H1 (cell line): Measurements from ENCODE around the gene ZIC5. TPM values are rescaled to one million over a fixed set of nuclear protein-coding genes. Genes with fewer than 3 reads are reported as not detected.

ENCODE experiments used
- CTCF ChIA-PET: fragments of 300-600 bp; sonication (Branson Sonifier 250); formaldehyde crosslinking; loops from one replicate; lab custom pipeline; 2021; ENCODE audit not compliant: partially characterized antibody; lab: Charles Lee
- POLR2A ChIA-PET: fragments of 300-600 bp; sonication (Branson Sonifier 250); formaldehyde crosslinking; loops from one replicate; lab custom pipeline; 2021; ENCODE audit warnings: inconsistent platforms; ENCODE audit not compliant: partially characterized antibody; lab: Charles Lee
- DNase-seq, 2 experiments: peaks; one replicate each; pipeline versions ENCODE4 v3.0.0 to v3.0.0-alpha.2; 2010 to 2022; ENCODE audit warnings: low spot score in 2 of 2, low read depth in 1 of 2, mixed read lengths in 1 of 2
- FAIRE-seq: peaks from 2 replicates; lab custom pipeline; 2011; peaks lifted over from hg19 to GRCh38; lab: Jason Lieb, UNC
- H2AFZ ChIP-seq: 2 replicates; pipeline ENCODE4 v1.8.1; 2012; ENCODE audit warnings: low read length, inconsistent platforms
- H2AK5ac ChIP-seq: 2 replicates; pipeline ENCODE4 v1.6.1; 2013; ENCODE audit warnings: low read depth, low read length
- H2BK120ac ChIP-seq: replicated peaks from 2 replicates; pipeline ENCODE3; 2013; ENCODE audit warnings: low read depth, low read length, inconsistent platforms
- H2BK12ac ChIP-seq: 2 replicates; pipeline ENCODE4 v1.6.1; 2013; ENCODE audit warnings: low read depth, low read length
- H2BK15ac ChIP-seq: 2 replicates; pipeline ENCODE4 v1.6.1; 2013; ENCODE audit warnings: low read length
- H2BK20ac ChIP-seq: 2 replicates; pipeline ENCODE4 v1.6.1; 2013; ENCODE audit warnings: low read length
- H2BK5ac ChIP-seq: 2 replicates; pipeline ENCODE4 v1.6.1; 2013; ENCODE audit warnings: low read depth, low read length
- H3K14ac ChIP-seq: 2 replicates; pipeline ENCODE4 v1.6.1; 2013; ENCODE audit warnings: inconsistent platforms; ENCODE audit not compliant: insufficient read length
- H3K18ac ChIP-seq: 2 replicates; pipeline ENCODE4 v1.6.1; 2013; ENCODE audit warnings: low read length; ENCODE audit errors: extremely low read depth
- H3K23ac ChIP-seq: 2 replicates; pipeline ENCODE4 v1.6.1; 2013; ENCODE audit warnings: inconsistent platforms; ENCODE audit not compliant: insufficient read length
- H3K23me2 ChIP-seq: 2 replicates; pipeline ENCODE4 v1.6.1; 2013; ENCODE audit warnings: low read depth, low read length
- H3K27ac ChIP-seq: 2 replicates; pipeline ENCODE4 v1.6.1; 2011; ENCODE audit warnings: low read depth, low read length, inconsistent platforms
- H3K27me3 ChIP-seq, 4 experiments: replicated peaks in 1 of 4; 1 replicate in 1 of 4; 2 replicates in 3 of 4; pipeline versions ENCODE4 v1.6.1 to v1.8.1; 2011 to 2013; ENCODE audit warnings: low read length in 3 of 4, mild to moderate bottlenecking in 3 of 4, inconsistent platforms in 2 of 4, mixed read lengths in 2 of 4, moderate library complexity in 1 of 4; ENCODE audit not compliant: control insufficient read depth in 3 of 4, insufficient read depth in 3 of 4; ENCODE audit errors: extremely low read depth in 1 of 4
- H3K36me3 ChIP-seq, 4 experiments: 2 replicates each; pipeline versions ENCODE4 v1.6.1 to v1.8.1; 2011 to 2013; ENCODE audit warnings: mild to moderate bottlenecking in 4 of 4, low read length in 3 of 4, moderate library complexity in 2 of 4, control low read depth in 1 of 4, inconsistent platforms in 1 of 4; ENCODE audit not compliant: insufficient read depth in 4 of 4, control insufficient read depth in 2 of 4
- H3K4ac ChIP-seq: replicated peaks from 2 replicates; pipeline ENCODE3; 2013; ENCODE audit warnings: low read length, low read depth, mixed read lengths, inconsistent platforms; ENCODE audit not compliant: insufficient read length
- H3K4me1 ChIP-seq, 4 experiments: replicated peaks in 1 of 4; 1 replicate in 1 of 4; 2 replicates in 3 of 4; pipeline versions ENCODE4 v1.6.1 to v1.8.1; 2011 to 2013; ENCODE audit warnings: low read length in 3 of 4, inconsistent platforms in 2 of 4, mixed read lengths in 1 of 4; ENCODE audit not compliant: insufficient read depth in 4 of 4, control insufficient read depth in 3 of 4
- H3K4me2 ChIP-seq, 2 experiments: 2 replicates each; pipeline versions ENCODE4 v1.6.1 to v1.8.1; 2011 to 2013; ENCODE audit warnings: low read depth in 2 of 2, low read length in 2 of 2, control low read depth in 1 of 2, inconsistent platforms in 1 of 2, mild to moderate bottlenecking in 1 of 2; ENCODE audit not compliant: insufficient read depth in 1 of 2
- H3K4me3 ChIP-seq, 4 experiments: fragments of 200-600, 300-600 bp in 1 of 4; sonication (generic), shearing (Covaris generic), sonication (Bioruptor Twin) in 1 of 4; 2 replicates each; pipeline versions ENCODE4 v1.5.1 to v1.8.1; 2011 to 2016; ENCODE audit warnings: low read length in 4 of 4, low read depth in 3 of 4, control low read depth in 2 of 4, inconsistent platforms in 2 of 4, mild to moderate bottlenecking in 2 of 4, mixed read lengths in 1 of 4, moderate library complexity in 1 of 4; ENCODE audit not compliant: insufficient read depth in 2 of 4; ENCODE audit errors: extremely low read depth in 1 of 4
- H3K56ac ChIP-seq: replicated peaks from 2 replicates; pipeline ENCODE3; 2013; ENCODE audit warnings: low read depth, mild to moderate bottlenecking, mixed read lengths, low read length, inconsistent platforms; ENCODE audit not compliant: insufficient read length
- H3K79me1 ChIP-seq: 2 replicates; pipeline ENCODE4 v1.6.1; 2013; ENCODE audit warnings: low read depth, low read length, control low read depth
- H3K79me2 ChIP-seq, 2 experiments: 2 replicates each; pipeline versions ENCODE4 v1.6.1 to v1.8.1; 2012 to 2013; ENCODE audit warnings: low read length in 2 of 2, mild to moderate bottlenecking in 2 of 2, inconsistent platforms in 1 of 2; ENCODE audit not compliant: insufficient read depth in 2 of 2, control insufficient read depth in 1 of 2
- H3K9ac ChIP-seq, 4 experiments: replicated peaks in 1 of 4; 1 replicate in 1 of 4; 2 replicates in 3 of 4; pipeline versions ENCODE4 v1.6.1 to v1.8.1; 2011 to 2013; ENCODE audit warnings: low read depth in 3 of 4, low read length in 3 of 4, control low read depth in 2 of 4, mild to moderate bottlenecking in 2 of 4, moderate library complexity in 2 of 4, inconsistent platforms in 1 of 4; ENCODE audit errors: extremely low read depth in 1 of 4
- H3K9me3 ChIP-seq, 2 experiments: 2 replicates each; pipeline versions ENCODE4 v1.6.1 to v1.8.1; 2012 to 2013; ENCODE audit warnings: mild to moderate bottlenecking in 2 of 2, moderate library complexity in 2 of 2, control low read depth in 1 of 2, inconsistent platforms in 1 of 2, low read depth in 1 of 2, low read length in 1 of 2, mixed read lengths in 1 of 2; ENCODE audit not compliant: insufficient read depth in 2 of 2
- H4K20me1 ChIP-seq, 2 experiments: replicated peaks in 1 of 2; 2 replicates each; pipeline versions ENCODE3 to v1.8.1; 2011 to 2013; ENCODE audit warnings: inconsistent platforms in 2 of 2, low read length in 2 of 2, mild to moderate bottlenecking in 1 of 2; ENCODE audit not compliant: insufficient read depth in 2 of 2, control insufficient read depth in 1 of 2
- H4K5ac ChIP-seq: 2 replicates; pipeline ENCODE4 v1.6.1; 2013; ENCODE audit warnings: low read length, low read depth, mixed read lengths, inconsistent platforms; ENCODE audit not compliant: insufficient read length
- H4K8ac ChIP-seq: 2 replicates; pipeline ENCODE4 v1.8.0; 2013; ENCODE audit warnings: mild to moderate bottlenecking, moderate library complexity, low read length, inconsistent platforms; ENCODE audit not compliant: insufficient read depth; ENCODE audit errors: extremely low read depth
- H4K91ac ChIP-seq: replicated peaks from 2 replicates; pipeline ENCODE3; 2013; ENCODE audit warnings: low read length, mixed read lengths, inconsistent platforms; ENCODE audit not compliant: insufficient read length
- KDM5A ChIP-seq: fragments of 200-600 bp; IDR thresholded peaks from 2 replicates; pipeline ENCODE4 v1.7.1; 2012; ENCODE audit warnings: mild to moderate bottlenecking, low read length, inconsistent platforms, mixed read lengths
- POLR2AphosphoS5 ChIP-seq: IDR thresholded peaks from 2 replicates; pipeline ENCODE4 v1.6.1; 2011; ENCODE audit warnings: low read depth, low read length
- RAD21 ChIP-seq, 2 experiments: IDR thresholded peaks in 1 of 2; conservative IDR thresholded peaks in 1 of 2; 2 replicates each; pipeline ENCODE4 v1.6.1; 2011; ENCODE audit warnings: low read depth in 2 of 2, low read length in 2 of 2, improper control_type of control experiment in 1 of 2, inconsistent platforms in 1 of 2, mild to moderate bottlenecking in 1 of 2, moderate library complexity in 1 of 2
- RFX5 ChIP-seq: IDR thresholded peaks from 2 replicates; pipeline ENCODE4 v1.6.1; 2011; ENCODE audit warnings: low read depth, low read length, improper control_type of control experiment, borderline replicate concordance
- SRF ChIP-seq: IDR thresholded peaks from 2 replicates; pipeline ENCODE4 v1.6.1; 2011; ENCODE audit warnings: mild to moderate bottlenecking, low read depth, low read length, moderate library complexity
- TBP ChIP-seq: IDR thresholded peaks from 2 replicates; pipeline ENCODE4 v1.6.1; 2011; ENCODE audit warnings: low read depth, low read length, improper control_type of control experiment
- WGBS, 2 experiments: shearing (Covaris generic) in 1 of 2; methylation state at CpG; one replicate each; pipeline versions ENCODE4 v1.1.6 to v1.1.7; 2013 to 2015; ENCODE audit warnings: low lambda C conversion rate in 2 of 2, mixed read lengths in 2 of 2, inconsistent platforms in 1 of 2, low coverage in 1 of 2, missing lambda C conversion rate in 1 of 2; ENCODE audit not compliant: insufficient replicate concordance in 2 of 2, insufficient coverage in 1 of 2, insufficient read length in 1 of 2; ENCODE audit errors: extremely low coverage in 1 of 2, missing lambda C conversion rate in 1 of 2; 5-methylcytosine and 5-hydroxymethylcytosine counted together
- polyA plus RNA-seq, 7 experiments: library from polyadenylated mRNA; depleted of rRNA in 3 of 7; stranded (reverse) in 5 of 7; unstranded in 2 of 7; fragments of >200 nt in 5 of 7; fragments of 200-250 nt in 2 of 7; gene quantifications; 1 replicate in 5 of 7; 2 replicates in 1 of 7; 4 replicates in 1 of 7; pipeline versions ENCODE4 v1.2.1 to v1.2.3, GENCODE V29; 2011 to 2013; ENCODE audit warnings: missing spikeins in 2 of 7, mixed read lengths in 2 of 7
- total RNA-seq: library from RNA; stranded (reverse); fragmentation: NEBNext Ultra II Directional; extraction: Animal tissue kit (Norgen Biotek cat#: 25700); gene quantifications from 2 replicates; pipeline ENCODE4 v1.2.1, GENCODE V29; 2021

Gene ZIC5
- total and polyA plus RNA-seq, 2 of the 8 experiments (the other 6 are each of a cell fraction or from before 2014, with no cell fraction given): 14.2 to 52.7 TPM

- Histone ChIP-seq H3K18ac (0 out of 2 replicates have a peak overlapping the region, but pooled peaks have one; percentile 13), H4K8ac (no peak overlapping the region), H3K9me3 (no peaks in the 10 kb centered on the region), H3K79me2 (no peaks in the 10 kb centered on the region), H2BK120ac (peak overlapping the region; percentile 45), H2AFZ (no peak overlapping the region), H2AK5ac (no peak overlapping the region), H4K20me1 (no peaks in the 10 kb centered on the region), H3K4me3 (peak overlapping the region in 1 of 4 experiments; percentile 65; a peak in 1 of 8 replicates), H3K4me2 (peak overlapping the region in 1 of 2 experiments; percentile 77; a peak in 1 of 4 replicates), H3K4me1 (peaks cover 6 to 24% (median 13%) of the 10 kb centered on the region in 4 experiments), H4K91ac (no peak overlapping the region), H3K36me3 (no peaks in the 10 kb centered on the region), H2BK5ac (no peak overlapping the region), H3K4ac (peak overlapping the region; percentile 28), H2BK20ac (no peak overlapping the region), H3K23me2 (peaks cover 12% of the 10 kb centered on the region; the same call in 1 of the 2 replicates), H4K5ac (no peak overlapping the region), H3K56ac (no peak overlapping the region), H2BK15ac (no peak overlapping the region), H3K79me1 (no peaks in the 10 kb centered on the region), H3K27ac (no peak overlapping the region), H3K23ac (no peak overlapping the region), H3K9ac (no peak overlapping the region), H3K27me3 (peaks cover 4 to 37% (median 22%) of the 10 kb centered on the region in 4 experiments; a peak in 6 of 7 replicates), H3K14ac (no peak overlapping the region), H2BK12ac (no peak overlapping the region; the same call in 1 of the 2 replicates)
- 89% methylated on average over 11 of the region's 11 CpGs; no CpG with 5 or more reads in 1 of the 2 experiments for WGBS, 2 experiments
- DNase-seq (peak in 1 of 2 experiments; percentile 44), FAIRE-seq (no peak)
- POLR2A ChIA-PET: interaction anchor here (0.9 to 10.0 kb wide), 3 partner anchors 15 to 43 kb away, joined by 3 to 145 read pairs (median 3); partner anchors contain the start of gene ZIC2
- no peak for TF ChIP-seq SRF
- no peak for TF ChIP-seq KDM5A
- no peak for TF ChIP-seq RFX5
- TF ChIP-seq POLR2AphosphoS5: no peak
- TF ChIP-seq RAD21 (IDR thresholded peaks at IDR 0.05 in 1 of 2, conservative IDR thresholded peaks at IDR 0.05 in 1 of 2; ENCODE audit: low read depth in 2 of 2, low read length in 2 of 2): no peak
- no peak for TF ChIP-seq TBP
- CTCF ChIA-PET: interaction anchor here (0.5 kb wide), 1 partner anchor 513 kb away, joined by 3 read pairs; no protein-coding TSS in a partner anchor
Measured at GRCh38 chr13:99998261-99998660, 26.7 kb upstream of the ZIC5 start.
